IPS DF 6.9 (cell line): ENCODE data around the gene ARRB2.

Source experiments
- DNase-seq: peaks from one replicate; pipeline ENCODE4 v3.0.0-alpha.2; 2013; ENCODE audit warnings: low read depth, low spot score
- H3K27ac ChIP-seq: one replicate; pipeline ENCODE4 v1.5.1; 2013; ENCODE audit warnings: low read length, control low read depth
- H3K27me3 ChIP-seq: 2 replicates; pipeline ENCODE4 v1.6.1; 2013; ENCODE audit warnings: mild to moderate bottlenecking, low read length; ENCODE audit not compliant: control insufficient read depth, insufficient read depth
- H3K36me3 ChIP-seq: 2 replicates; pipeline ENCODE4 v1.6.1; 2013; ENCODE audit warnings: low read length; ENCODE audit not compliant: control insufficient read depth, insufficient read depth
- H3K4me1 ChIP-seq: 2 replicates; pipeline ENCODE4 v1.6.1; 2013; ENCODE audit warnings: low read length; ENCODE audit not compliant: control insufficient read depth, insufficient read depth
- H3K4me3 ChIP-seq: 2 replicates; pipeline ENCODE4 v1.5.1; 2013; ENCODE audit warnings: mild to moderate bottlenecking, low read length
- H3K9me3 ChIP-seq: 2 replicates; pipeline ENCODE4 v1.6.1; 2013; ENCODE audit warnings: low read length, inconsistent platforms; ENCODE audit not compliant: control insufficient read depth, insufficient read depth
- WGBS: extraction: QIAGEN DNeasy Blood & Tissue Kit; methylation state at CpG from one replicate; pipeline ENCODE4 v1.1.7; 2013; ENCODE audit warnings: mixed read lengths, missing lambda C conversion rate; ENCODE audit not compliant: insufficient read length, insufficient coverage; 5-methylcytosine and 5-hydroxymethylcytosine counted together

ARRB2 gene

DNA sequence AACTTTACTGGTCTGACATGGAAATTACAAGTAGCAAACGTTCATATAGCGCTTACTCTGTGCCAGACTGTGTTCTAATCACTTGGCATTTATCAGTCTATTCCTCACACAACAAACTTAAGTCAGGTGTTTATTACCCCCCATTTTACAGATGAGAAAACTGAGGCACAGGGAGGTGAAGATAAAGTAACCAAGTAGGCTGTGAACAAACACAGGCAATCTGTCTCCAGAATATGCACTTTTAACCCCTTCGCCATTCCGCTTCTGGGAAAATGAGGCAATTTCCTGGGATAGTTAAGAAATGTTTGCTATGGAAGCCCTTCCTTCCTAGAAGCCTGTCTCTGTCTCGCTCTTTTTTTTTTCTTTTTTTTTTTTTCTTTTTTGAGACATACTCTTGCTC lies 41.5 kb downstream of the ARRB2 start:
- no CpG with 5 or more reads among the region's 5 CpGs for WGBS
- H3K9me3 ChIP-seq, result no peaks in the 10 kb centered on the region
- no peaks in the 10 kb centered on the region for H3K4me1 ChIP-seq
- DNase-seq, result no peak
- H3K27ac ChIP-seq, result no peak overlapping the region
- H3K36me3 ChIP-seq, result no peaks in the 10 kb centered on the region
- H3K4me3 ChIP-seq, result no peak overlapping the region
- no peaks in the 10 kb centered on the region for H3K27me3 ChIP-seq

DNA sequence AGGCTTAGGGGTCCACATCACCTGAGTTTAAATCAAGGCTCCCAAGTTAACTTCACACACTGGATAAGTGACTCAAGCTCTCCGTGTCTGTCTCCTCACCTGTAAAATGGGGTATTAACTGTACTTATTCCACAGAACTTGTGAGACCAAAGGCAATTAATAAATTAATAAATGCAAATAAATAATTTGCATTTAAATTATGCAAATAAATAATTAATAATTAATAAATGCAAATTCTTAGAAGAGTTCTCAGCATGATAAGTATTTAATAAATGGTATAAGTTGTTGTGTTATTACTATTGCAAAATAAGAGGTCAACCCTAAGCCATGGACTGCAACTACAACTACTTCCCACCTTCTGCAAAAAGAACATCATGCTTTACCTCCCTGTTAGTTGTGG lies 43.0 kb downstream of the ARRB2 start:
- Histone ChIP-seq H3K36me3 (no peaks in the 10 kb centered on the region), H3K4me3 (no peak overlapping the region), H3K27ac (no peak overlapping the region), H3K9me3 (no peaks in the 10 kb centered on the region), H3K27me3 (no peaks in the 10 kb centered on the region), H3K4me1 (no peaks in the 10 kb centered on the region)
- no peak for DNase-seq
- no CpG with 5 or more reads among the region's 1 CpG for WGBS

DNA sequence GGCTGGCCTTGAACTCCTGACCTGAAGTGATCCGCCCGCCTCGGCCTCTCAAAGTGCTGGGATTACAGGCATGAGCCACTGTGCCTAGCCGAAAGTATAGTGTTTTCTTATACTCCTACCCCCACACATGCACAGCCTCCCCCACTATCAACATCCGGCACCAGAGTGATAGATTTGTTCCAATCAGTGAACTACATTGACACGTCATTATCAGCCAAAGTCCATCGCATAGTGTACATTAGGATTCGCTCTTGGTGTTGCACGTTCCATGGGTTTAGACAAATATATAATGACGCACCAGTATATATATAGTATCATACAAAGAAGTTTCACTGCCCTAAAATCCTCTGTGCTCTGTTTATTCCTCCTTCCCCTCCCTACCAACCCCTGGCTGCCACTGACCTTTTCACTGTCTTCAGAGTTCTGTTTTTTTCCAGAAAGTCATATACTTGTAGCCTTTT lies 49.4 kb downstream of the ARRB2 start:
- H3K9me3 ChIP-seq, result no peaks in the 10 kb centered on the region
- H3K4me3 ChIP-seq, result no peak overlapping the region
- H3K27ac ChIP-seq, result no peak overlapping the region
- H3K36me3 ChIP-seq, result no peaks in the 10 kb centered on the region
- WGBS, result no CpG with 5 or more reads among the region's 10 CpGs
- no peaks in the 10 kb centered on the region for H3K4me1 ChIP-seq
- no peak for DNase-seq
- no peaks in the 10 kb centered on the region for H3K27me3 ChIP-seq

DNA sequence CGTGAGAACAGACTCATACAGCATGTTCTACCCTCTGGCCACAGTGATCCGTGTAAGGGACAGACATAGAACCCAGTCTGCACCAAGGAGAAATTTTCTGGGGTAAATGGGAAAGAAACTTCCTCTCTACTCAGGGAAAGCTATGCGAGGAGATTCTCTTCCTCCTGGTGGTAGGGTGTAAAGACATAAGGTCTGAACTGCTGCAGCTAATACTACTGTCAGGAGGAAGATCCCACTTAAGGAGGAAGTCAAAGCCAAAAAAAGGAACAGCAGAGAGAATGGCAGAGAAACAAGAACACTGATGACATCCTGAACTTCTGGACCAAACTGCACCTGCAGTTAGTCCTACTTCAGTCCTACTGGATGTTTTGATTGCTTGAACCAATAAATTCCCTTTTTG lies 54.2 kb downstream of the ARRB2 start:
- no peak overlapping the region for H3K27ac ChIP-seq
- no CpG with 5 or more reads among the region's 3 CpGs for WGBS
- H3K4me1 ChIP-seq, result no peaks in the 10 kb centered on the region

DNA sequence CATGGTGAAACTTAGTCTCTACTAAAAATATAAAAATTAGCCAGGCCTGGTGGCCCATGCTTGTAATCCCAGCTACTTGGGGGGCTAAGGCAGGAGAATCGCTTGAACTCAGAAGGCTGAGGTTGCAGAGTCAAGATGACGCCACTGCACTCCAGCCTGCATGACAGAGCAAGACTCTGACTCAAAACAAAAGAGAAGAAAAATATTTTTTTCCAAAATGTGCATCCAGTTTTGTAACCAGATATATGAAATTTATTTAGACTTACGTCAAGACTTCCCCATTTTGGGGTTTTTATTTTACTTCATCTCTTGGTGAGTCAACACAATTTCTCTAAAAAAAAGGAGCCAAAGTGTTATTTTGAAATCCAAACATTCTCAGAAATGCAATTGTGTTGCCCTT lies 55.8 kb downstream of the ARRB2 start:
- no peaks in the 10 kb centered on the region for H3K9me3 ChIP-seq
- H3K27ac ChIP-seq, result no peak overlapping the region
- no CpG with 5 or more reads among the region's 3 CpGs for WGBS
- no peaks in the 10 kb centered on the region for H3K4me1 ChIP-seq
- H3K27me3 ChIP-seq, result no peaks in the 10 kb centered on the region
- no peak overlapping the region for H3K4me3 ChIP-seq
- no peak for DNase-seq
- no peaks in the 10 kb centered on the region for H3K36me3 ChIP-seq

More for the DNA sequence above, 54.2 kb downstream of the ARRB2 start:
- DNase-seq, result no peak
- no peaks in the 10 kb centered on the region for H3K36me3 ChIP-seq
- no peak overlapping the region for H3K4me3 ChIP-seq
- H3K9me3 ChIP-seq, result no peaks in the 10 kb centered on the region
- no peaks in the 10 kb centered on the region for H3K27me3 ChIP-seq

DNA sequence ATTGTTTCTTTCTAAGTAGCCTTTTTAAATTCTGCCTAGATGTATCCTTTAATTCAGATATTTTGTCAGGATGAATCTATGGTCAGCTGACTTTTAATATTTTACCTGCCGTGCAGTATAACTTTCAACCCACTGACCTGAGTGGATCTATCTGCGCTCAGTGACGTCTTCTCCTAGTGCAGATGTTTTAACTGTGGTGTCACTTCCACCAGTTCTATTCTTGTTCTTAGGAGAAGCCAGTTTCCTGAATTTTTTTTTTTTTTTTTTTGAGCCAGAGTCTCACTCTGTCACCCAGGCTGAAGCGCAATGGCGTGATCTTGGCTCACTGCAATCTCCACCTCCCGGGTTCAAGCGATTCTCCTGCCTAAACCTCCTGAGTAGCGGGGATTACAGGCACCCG lies 56.3 kb downstream of the ARRB2 start:
- no peak overlapping the region for H3K27ac ChIP-seq
- H3K4me1 ChIP-seq, result no peaks in the 10 kb centered on the region
- H3K36me3 ChIP-seq, result no peaks in the 10 kb centered on the region
- no peaks in the 10 kb centered on the region for H3K27me3 ChIP-seq
- WGBS, result no CpG with 5 or more reads among the region's 9 CpGs
- no peak for DNase-seq
- H3K4me3 ChIP-seq, result no peak overlapping the region
- H3K9me3 ChIP-seq, result no peaks in the 10 kb centered on the region

DNA sequence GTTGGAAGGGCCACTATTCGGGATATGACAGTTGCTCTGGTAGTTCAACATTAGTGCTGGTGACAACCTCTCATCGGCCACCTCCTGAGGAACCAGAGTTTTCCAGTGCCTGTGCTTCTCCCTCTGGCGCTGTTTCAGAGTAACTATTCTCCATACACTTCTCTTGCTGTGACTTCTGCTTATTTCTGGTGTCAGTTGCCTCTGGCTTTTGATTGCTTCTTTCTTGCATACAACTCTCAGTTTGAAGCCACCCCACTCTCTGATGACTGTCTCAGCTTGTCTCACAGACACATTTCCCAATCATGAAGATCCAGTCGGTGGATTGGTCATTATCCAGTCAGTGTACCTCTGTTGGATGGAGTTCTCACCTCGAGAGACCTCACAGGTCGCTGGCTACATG lies 57.9 kb downstream of the ARRB2 start:
- H3K9me3 ChIP-seq, result no peaks in the 10 kb centered on the region
- no peaks in the 10 kb centered on the region for H3K36me3 ChIP-seq
- H3K4me3 ChIP-seq, result no peak overlapping the region
- H3K4me1 ChIP-seq, result no peaks in the 10 kb centered on the region
- H3K27me3 ChIP-seq, result no peaks in the 10 kb centered on the region
- WGBS, result no CpG with 5 or more reads among the region's 6 CpGs
- no peak overlapping the region for H3K27ac ChIP-seq
- DNase-seq, result no peak

DNA sequence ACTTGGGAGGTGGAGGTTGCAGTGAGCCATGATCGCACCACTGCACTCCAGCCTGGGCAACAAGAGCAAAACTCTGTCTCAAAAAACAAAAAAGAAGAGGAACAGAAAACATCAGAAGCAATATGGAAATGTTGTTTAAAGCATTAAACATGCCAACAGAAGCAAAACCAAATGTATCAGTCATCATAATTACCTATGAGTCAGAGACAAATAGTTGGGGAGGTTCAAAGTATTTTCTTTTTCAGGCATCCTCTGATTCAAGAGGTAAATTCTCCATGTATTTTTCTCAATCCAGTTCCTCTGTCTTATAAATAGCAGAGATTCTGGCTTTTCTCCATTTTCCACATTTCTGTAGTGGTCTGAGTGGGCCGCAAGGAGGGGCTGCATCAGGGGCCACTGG lies 59.2 kb downstream of the ARRB2 start:
- H3K9me3 ChIP-seq, result no peaks in the 10 kb centered on the region
- H3K27me3 ChIP-seq, result no peaks in the 10 kb centered on the region
- H3K4me3 ChIP-seq, result no peak overlapping the region
- WGBS, result no CpG with 5 or more reads among the region's 2 CpGs
- no peaks in the 10 kb centered on the region for H3K4me1 ChIP-seq
- no peak overlapping the region for H3K27ac ChIP-seq
- no peaks in the 10 kb centered on the region for H3K36me3 ChIP-seq
- DNase-seq, result no peak
